Mucosa of descending colon (tissue), 3 donors: ENCODE data around the gene CEP170B. TPM values are rescaled to one million over a fixed set of nuclear protein-coding genes. Genes with fewer than 3 reads are reported as not detected.

Experiments
- ATAC-seq: fragments of 200-7000 bp; cut with Tn5 transposase; one replicate; pipeline ENCODE4 v1.9.1; 2020; ENCODE audit warnings: mild to moderate bottlenecking, moderate library complexity
- DNase-seq, 3 donors: peaks; one replicate each; pipeline ENCODE4 v3.0.0-alpha.2; 2020
- H3K36me3 ChIP-seq: fragments of 200-600 bp; one replicate; pipeline ENCODE4 v1.8.0; 2021; ENCODE audit warnings: low read depth, mild to moderate bottlenecking
- H3K4me1 ChIP-seq: fragments of 200-600 bp; one replicate; pipeline ENCODE4 v1.8.0; 2021; ENCODE audit warnings: low read depth, mild to moderate bottlenecking
- H3K4me3 ChIP-seq: fragments of 200-600 bp; one replicate; pipeline ENCODE4 v1.8.0; 2021; ENCODE audit warnings: mild to moderate bottlenecking
- H3K9me3 ChIP-seq: fragments of 200-600 bp; one replicate; pipeline ENCODE4 v1.8.0; 2021; ENCODE audit warnings: mild to moderate bottlenecking
- intact Hi-C, 2 donors: fragments of 100-400 bp; cut with DNase I in 1 of 2; cut with micrococcal nuclease in 1 of 2; formaldehyde crosslinking; loops; one replicate each; pipeline versions ENCODE4 v1.11.0 to v1.11.1; 2022; cut with DNase I, micrococcal nuclease
- total RNA-seq, 3 donors: library from RNA; stranded (reverse); fragmentation: NEBNext Ultra II Directional in 2 of 3; extraction: Animal tissue kit (Norgen Biotek cat#: 25700) in 2 of 3; gene quantifications; one replicate each; pipeline versions ENCODE4 v1.2.1 to v1.2.4, GENCODE V29; 2021 to 2023
- TF ChIP-seq, protein P1 (sequence below): fragments of 200-600 bp; IDR thresholded peaks from one replicate; pipeline ENCODE4 v1.8.0; 2022; ENCODE audit warnings: antibody characterized with exemption, mild to moderate bottlenecking
- donor health status: DM: no; HTN: no; CAD: no; lungs with moderate emphysema.
- donor health status: DM: no; HTN: no; CAD: no.
- donor health status: DM: no; HTN: yes; CAD: no.

The CEP170B gene
- total RNA-seq, 3 donors from 2014 or later: 66.8 to 89.9 (median 69.9) TPM

DNA sequence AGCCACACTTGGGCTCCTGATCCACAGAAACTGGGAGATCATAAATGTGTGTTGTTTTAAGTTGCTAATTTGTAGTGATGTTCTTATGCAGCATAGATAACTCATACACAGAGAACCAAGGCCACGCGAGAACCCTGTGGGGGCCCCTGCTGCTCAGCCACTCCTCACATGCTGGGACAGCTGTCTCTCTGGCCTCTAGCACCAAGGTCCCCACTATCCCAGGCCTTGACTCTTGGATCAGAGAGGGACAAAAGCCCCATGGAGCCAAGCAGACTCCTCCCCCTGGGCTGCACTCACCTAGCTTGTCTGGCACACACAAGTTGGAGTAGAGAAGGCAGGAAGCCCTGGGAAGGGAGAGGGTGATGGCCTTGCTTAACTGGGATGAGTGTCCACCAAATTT is 70.9 kb downstream of the CEP170B start:
- intact Hi-C loops: no loop called here

GRCh38 chr14:104936361-104937155 is 71.5 kb downstream of the CEP170B start:
- TF ChIP-seq, protein P1, sequence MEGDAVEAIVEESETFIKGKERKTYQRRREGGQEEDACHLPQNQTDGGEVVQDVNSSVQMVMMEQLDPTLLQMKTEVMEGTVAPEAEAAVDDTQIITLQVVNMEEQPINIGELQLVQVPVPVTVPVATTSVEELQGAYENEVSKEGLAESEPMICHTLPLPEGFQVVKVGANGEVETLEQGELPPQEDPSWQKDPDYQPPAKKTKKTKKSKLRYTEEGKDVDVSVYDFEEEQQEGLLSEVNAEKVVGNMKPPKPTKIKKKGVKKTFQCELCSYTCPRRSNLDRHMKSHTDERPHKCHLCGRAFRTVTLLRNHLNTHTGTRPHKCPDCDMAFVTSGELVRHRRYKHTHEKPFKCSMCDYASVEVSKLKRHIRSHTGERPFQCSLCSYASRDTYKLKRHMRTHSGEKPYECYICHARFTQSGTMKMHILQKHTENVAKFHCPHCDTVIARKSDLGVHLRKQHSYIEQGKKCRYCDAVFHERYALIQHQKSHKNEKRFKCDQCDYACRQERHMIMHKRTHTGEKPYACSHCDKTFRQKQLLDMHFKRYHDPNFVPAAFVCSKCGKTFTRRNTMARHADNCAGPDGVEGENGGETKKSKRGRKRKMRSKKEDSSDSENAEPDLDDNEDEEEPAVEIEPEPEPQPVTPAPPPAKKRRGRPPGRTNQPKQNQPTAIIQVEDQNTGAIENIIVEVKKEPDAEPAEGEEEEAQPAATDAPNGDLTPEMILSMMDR: no peak
- no peaks in the 10 kb centered on the region for H3K36me3 ChIP-seq
- no peak overlapping the region for H3K4me3 ChIP-seq
- intact Hi-C loops: no loop called here
- peaks cover 6% of the 10 kb centered on the region for H3K4me1 ChIP-seq
- no peaks in the 10 kb centered on the region for H3K9me3 ChIP-seq
- DNase-seq (peak in 1 of 3 donors; percentile 12), ATAC-seq (no peak)

More for the DNA sequence above, 70.9 kb downstream of the CEP170B start:
- Histone ChIP-seq H3K4me1 (peaks cover 6% of the 10 kb centered on the region), H3K9me3 (no peaks in the 10 kb centered on the region), H3K4me3 (no peak overlapping the region), H3K36me3 (no peaks in the 10 kb centered on the region)
- ATAC-seq (no peak), DNase-seq (no peak)
- TF ChIP-seq, protein P1: no peak

DNA sequence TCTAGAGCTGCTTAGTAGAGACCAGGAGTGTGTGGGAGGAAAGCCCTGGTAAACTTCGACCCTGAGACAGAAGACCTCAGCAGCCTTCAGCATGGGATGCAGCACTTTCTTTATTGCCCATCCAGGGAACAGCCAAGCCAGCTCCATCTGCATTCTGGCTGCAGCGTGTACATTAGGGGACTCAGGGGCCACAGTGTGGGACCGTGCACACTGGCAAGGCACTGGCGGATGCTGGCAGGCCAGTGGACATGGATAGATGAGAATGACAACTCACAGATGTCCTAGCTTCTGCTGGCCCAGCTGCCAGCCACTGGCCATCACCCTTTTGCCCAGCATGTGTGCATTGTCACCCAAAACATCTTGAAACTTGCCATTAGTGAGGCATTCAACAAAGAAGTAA is 72.1 kb downstream of the CEP170B start:
- DNase-seq (no peak), ATAC-seq (no peak)
- Histone ChIP-seq H3K4me1 (peaks cover 6% of the 10 kb centered on the region), H3K36me3 (no peaks in the 10 kb centered on the region), H3K9me3 (no peaks in the 10 kb centered on the region), H3K4me3 (no peak overlapping the region)
- TF ChIP-seq, protein P1: no peak
- intact Hi-C loops: no loop called here

DNA sequence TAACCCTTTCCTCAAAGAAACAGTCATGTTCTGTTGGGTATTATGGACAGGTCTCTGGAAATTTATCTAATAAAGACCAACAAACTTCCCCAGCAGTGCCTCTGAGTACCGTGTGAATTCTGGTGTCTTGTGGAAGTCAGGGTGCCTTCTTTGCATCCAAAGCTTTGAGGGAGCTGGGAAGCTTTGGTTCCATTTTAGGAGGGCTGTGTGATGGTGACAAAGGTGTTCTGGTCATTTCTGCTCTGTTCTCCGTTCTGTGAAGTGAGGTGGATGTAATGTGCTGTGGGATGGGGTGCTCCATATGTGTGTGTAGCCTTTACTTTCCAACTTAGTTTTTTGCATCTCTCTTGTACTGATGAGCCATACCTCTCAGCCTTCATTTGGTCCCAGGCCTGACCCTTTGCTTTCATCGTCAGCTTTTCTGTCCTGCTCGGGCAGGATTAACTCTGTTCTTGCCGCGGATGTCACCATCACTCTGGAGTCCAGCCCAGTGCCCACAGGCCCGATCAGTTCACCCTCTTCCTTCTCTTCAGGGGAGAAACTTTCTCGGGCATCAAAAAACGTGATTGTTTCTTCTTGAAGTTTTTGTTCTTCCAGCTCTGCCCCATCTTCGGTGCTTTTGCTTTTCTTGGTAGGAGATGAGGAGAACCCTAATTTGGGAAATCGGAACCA is 72.8 kb downstream of the CEP170B start:
- DNase-seq (no peak), ATAC-seq (no peak)
- intact Hi-C loops: no loop called here
- H3K36me3 ChIP-seq: no peaks in the 10 kb centered on the region
- H3K4me3 ChIP-seq: no peak overlapping the region
- TF ChIP-seq, protein P1: no peak
- no peaks in the 10 kb centered on the region for H3K9me3 ChIP-seq
- peaks cover 5% of the 10 kb centered on the region for H3K4me1 ChIP-seq

DNA sequence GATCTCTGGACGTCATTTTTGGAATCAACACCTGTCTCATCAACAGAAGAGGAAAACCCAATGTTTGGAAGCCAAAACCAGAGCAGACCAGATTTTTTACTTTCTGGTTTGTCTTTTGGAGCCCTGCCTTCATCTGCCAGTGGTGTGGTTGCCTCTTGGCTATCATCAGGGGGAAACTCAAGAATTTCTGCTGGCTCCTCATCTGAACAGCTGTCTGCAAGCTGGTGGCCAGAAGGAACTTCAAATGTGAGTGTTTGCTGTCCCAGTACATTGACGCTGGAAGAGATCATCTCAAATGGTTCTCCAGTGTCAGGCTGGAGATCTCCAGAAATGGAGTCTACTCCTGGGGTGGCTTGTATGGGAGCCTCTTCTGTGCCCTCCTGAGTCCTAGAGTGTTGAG is 73.4 kb downstream of the CEP170B start:
- DNase-seq (no peak), ATAC-seq (no peak)
- no peaks in the 10 kb centered on the region for H3K36me3 ChIP-seq
- intact Hi-C loops: no loop called here
- H3K4me3 ChIP-seq: no peak overlapping the region
- TF ChIP-seq, protein P1: no peak
- no peaks in the 10 kb centered on the region for H3K9me3 ChIP-seq
- no peaks in the 10 kb centered on the region for H3K4me1 ChIP-seq
